SK-N-SH (cell line): ENCODE results near the gene LRCH4. TPM values are rescaled to one million over a fixed set of nuclear protein-coding genes. Genes with fewer than 3 reads are reported as not detected.

Experiments used
- CTCF ChIA-PET: fragments of 300-600, 350-600 bp; formaldehyde crosslinking; extraction: SDS; loops from one replicate; lab custom pipeline; 2021; lab: Yijun Ruan, JAX
- POLR2A ChIA-PET: fragments of 350-600 bp; sonication (Branson Sonifier 250); formaldehyde crosslinking; extraction: SDS; loops from one replicate; lab custom pipeline; 2020; ENCODE audit warnings: antibody characterized with exemption, inconsistent platforms; lab: Yijun Ruan, JAX
- DNase-seq: peaks from one replicate; pipeline ENCODE4 v3.0.0; 2012
- H2AFZ ChIP-seq: fragments of 200-600 bp; sonication (generic); 2 replicates; pipeline ENCODE4 v1.8.1; 2016; ENCODE audit warnings: antibody characterized with exemption, mild to moderate bottlenecking, low read depth
- H3F3A ChIP-seq: fragments of 200-600 bp; sonication (generic); replicated peaks from 2 replicates; pipeline ENCODE3; 2016; ENCODE audit warnings: antibody characterized with exemption, mild to moderate bottlenecking; ENCODE audit not compliant: insufficient read depth
- H3K27ac ChIP-seq, 2 experiments: fragments of 200-500 bp in 1 of 2; fragments of 200-600 bp in 1 of 2; sonication (Bioruptor generic) in 1 of 2; sonication (generic), shearing (Covaris generic) in 1 of 2; 2 replicates each; pipeline versions ENCODE4 v1.5.1 to v1.6.1; 2014 to 2016; ENCODE audit warnings: low read depth in 2 of 2, inconsistent platforms in 1 of 2, low read length in 1 of 2, mild to moderate bottlenecking in 1 of 2, mixed read lengths in 1 of 2
- H3K27me3 ChIP-seq: fragments of 200-600 bp; sonication (generic), shearing (Covaris generic); 2 replicates; pipeline ENCODE4 v1.6.1; 2016; ENCODE audit warnings: mixed run types; ENCODE audit not compliant: insufficient read depth
- H3K36me3 ChIP-seq, 2 experiments: fragments of 200-500 bp in 1 of 2; fragments of 200-600 bp in 1 of 2; sonication (Bioruptor generic) in 1 of 2; sonication (generic) in 1 of 2; replicated peaks in 1 of 2; 2 replicates each; pipeline versions ENCODE3 to v1.5.1; 2014 to 2016; ENCODE audit warnings: low read length in 1 of 2, mild to moderate bottlenecking in 1 of 2; ENCODE audit not compliant: insufficient read depth in 2 of 2, control insufficient read depth in 1 of 2
- H3K4me1 ChIP-seq, 2 experiments: fragments of 200-500 bp in 1 of 2; fragments of 200-600 bp in 1 of 2; sonication (Bioruptor generic) in 1 of 2; sonication (generic), shearing (Covaris generic) in 1 of 2; 2 replicates each; pipeline versions ENCODE4 v1.5.1 to v1.6.1; 2014 to 2016; ENCODE audit warnings: low read depth in 1 of 2, low read length in 1 of 2, mixed run types in 1 of 2; ENCODE audit not compliant: insufficient read depth in 2 of 2, control insufficient read depth in 1 of 2
- H3K4me2 ChIP-seq: fragments of 200-600 bp; sonication (generic), shearing (Covaris generic); 2 replicates; pipeline ENCODE4 v1.6.1; 2017; ENCODE audit warnings: mixed run types
- H3K4me3 ChIP-seq, 2 experiments: fragments of 200-500 bp in 1 of 2; fragments of 200-600 bp in 1 of 2; sonication (Bioruptor generic) in 1 of 2; sonication (generic), shearing (Covaris generic) in 1 of 2; 2 replicates each; pipeline versions ENCODE4 v1.5.1 to v1.8.1; 2014 to 2016; ENCODE audit warnings: low read depth in 2 of 2, inconsistent platforms in 1 of 2, low read length in 1 of 2, mild to moderate bottlenecking in 1 of 2, mixed read lengths in 1 of 2, moderate library complexity in 1 of 2
- H3K79me2 ChIP-seq: fragments of 200-600 bp; sonication (generic); 2 replicates; pipeline ENCODE4 v1.8.1; 2017; ENCODE audit warnings: mild to moderate bottlenecking; ENCODE audit not compliant: insufficient read depth
- H3K9ac ChIP-seq: fragments of 200-600 bp; sonication (generic); 2 replicates; pipeline ENCODE4 v1.6.1; 2017; ENCODE audit warnings: mixed run types
- H3K9me2 ChIP-seq: fragments of 200-600 bp; sonication (generic); 2 replicates; pipeline ENCODE4 v1.6.1; 2017; ENCODE audit warnings: mixed run types
- H3K9me3 ChIP-seq: fragments of 200-600 bp; sonication (generic); 2 replicates; pipeline ENCODE4 v1.6.1; 2017; ENCODE audit warnings: mixed run types, mild to moderate bottlenecking, moderate library complexity
- H4K20me1 ChIP-seq: fragments of 200-600 bp; sonication (generic); 2 replicates; pipeline ENCODE4 v1.6.1; 2017; ENCODE audit warnings: mild to moderate bottlenecking, mixed run types; ENCODE audit not compliant: insufficient read depth
- CHD2 ChIP-seq: fragments of 150-350 bp; IDR thresholded peaks from 2 replicates; pipeline ENCODE4 v1.6.1; 2018; ENCODE audit warnings: low read length; ENCODE audit not compliant: partially characterized antibody
- ELF1 ChIP-seq: IDR thresholded peaks from 2 replicates; pipeline ENCODE4 v1.4.0; 2012
- EP300 ChIP-seq, 2 experiments: IDR thresholded peaks; 2 replicates each; pipeline versions ENCODE4 v1.4.0 to v1.6.1; 2012; ENCODE audit warnings: borderline replicate concordance in 1 of 2, low read depth in 1 of 2, low read length in 1 of 2
- FOXJ3 ChIP-seq: sonication (generic); formaldehyde crosslinking; IDR thresholded peaks from 2 replicates; pipeline ENCODE4 v1.5.1; 2020; ENCODE audit warnings: mild to moderate bottlenecking, missing genetic modification reagents
- FOXM1 ChIP-seq: IDR thresholded peaks from 2 replicates; pipeline ENCODE4 v1.4.0; 2012; ENCODE audit warnings: low read depth, mild to moderate bottlenecking
- GABPA ChIP-seq: IDR thresholded peaks from 2 replicates; pipeline ENCODE4 v1.4.0; 2012; ENCODE audit warnings: low read depth, mild to moderate bottlenecking
- MAX ChIP-seq: IDR thresholded peaks from 2 replicates; pipeline ENCODE4 v1.4.0; 2012; ENCODE audit warnings: low read depth
- NFIC ChIP-seq: IDR thresholded peaks from 2 replicates; pipeline ENCODE4 v1.4.0; 2012; ENCODE audit warnings: borderline replicate concordance
- NRF1 ChIP-seq: IDR thresholded peaks from 2 replicates; pipeline ENCODE4 v1.6.1; 2012; ENCODE audit warnings: low read depth, mild to moderate bottlenecking, low read length
- RAD21 ChIP-seq: IDR thresholded peaks from 2 replicates; pipeline ENCODE4 v1.6.1; 2012; ENCODE audit warnings: mild to moderate bottlenecking, low read length
- RCOR1 ChIP-seq: fragments of 150-350 bp; IDR thresholded peaks from 2 replicates; pipeline ENCODE4 v1.6.1; 2017; ENCODE audit warnings: antibody characterized with exemption, low read length
- RFX5 ChIP-seq: IDR thresholded peaks from 2 replicates; pipeline ENCODE4 v1.6.1; 2012; ENCODE audit warnings: mild to moderate bottlenecking, improper control_type of control experiment, low read length
- TAF1 ChIP-seq: IDR thresholded peaks from 2 replicates; pipeline ENCODE4 v1.6.1; 2012; ENCODE audit warnings: low read depth, mild to moderate bottlenecking, low read length, moderate library complexity, borderline replicate concordance
- TCF12 ChIP-seq: IDR thresholded peaks from 2 replicates; pipeline ENCODE4 v1.4.0; 2012
- TEAD4 ChIP-seq: IDR thresholded peaks from 2 replicates; pipeline ENCODE4 v1.4.0; 2012; ENCODE audit warnings: mild to moderate bottlenecking, borderline replicate concordance; ENCODE audit not compliant: insufficient read depth
- YY1 ChIP-seq: IDR thresholded peaks from 2 replicates; pipeline ENCODE4 v1.4.0; 2012; ENCODE audit warnings: low read depth, mild to moderate bottlenecking
- WGBS: methylation state at CpG from one replicate; pipeline ENCODE4 v1.1.6; 2017; ENCODE audit warnings: low lambda C conversion rate; 5-methylcytosine and 5-hydroxymethylcytosine counted together
- polyA plus RNA-seq, 3 experiments: library from polyadenylated mRNA; depleted of rRNA; stranded (reverse); fragments of >200 nt; gene quantifications; 2 replicates each; pipeline ENCODE4 v1.2.3, GENCODE V29; 2012
- TF ChIP-seq, protein P1 (sequence below): fragments of 150-350 bp; IDR thresholded peaks from 2 replicates; pipeline ENCODE4 v1.6.1; 2017; ENCODE audit warnings: antibody characterized with exemption, low read length, low read depth, borderline replicate concordance
- TF ChIP-seq, protein P2 (sequence below): IDR thresholded peaks from 2 replicates; pipeline ENCODE4 v1.4.0; 2012; ENCODE audit warnings: low read depth, borderline replicate concordance
- TF ChIP-seq, protein P3 (sequence below): IDR thresholded peaks from 2 replicates; pipeline ENCODE4; 2012
- TF ChIP-seq, protein P4 (sequence below): IDR thresholded peaks from 2 replicates; pipeline ENCODE4 v1.4.0; 2012; ENCODE audit warnings: low read depth, borderline replicate concordance

LRCH4 gene
- polyA plus RNA-seq, 1 of the 3 experiments (the other 2 are of a cell fraction): 29.8 TPM

GRCh38 chr7:100630066-100630465, 44.1 kb upstream of the LRCH4 start:
- DNase-seq: no peak
- WGBS: 92% methylated on average over 4 of the region's 4 CpGs

More at GRCh38 chr7:100630066-100630465, 44.1 kb upstream of the LRCH4 start:
- no peak overlapping the region for H2AFZ ChIP-seq
- no peak overlapping the region for H3K4me3 ChIP-seq
- ChIA-PET POLR2A (interaction anchor here (0.6 to 1.3 kb wide), 5 partner anchors 15 to 50 kb away, joined by 3 to 5 read pairs (median 3); no protein-coding TSS in a partner anchor), CTCF (interaction anchor here (0.9 to 9.0 kb wide), 14 partner anchors 9 to 95 kb away, joined by 3 to 101 read pairs (median 7); partner anchors contain the start of genes ACTL6B, EPO, MOSPD3 and POP7)
- no peaks in the 10 kb centered on the region for H3K9me2 ChIP-seq
- no peaks in the 10 kb centered on the region for H3K27me3 ChIP-seq
- no peaks in the 10 kb centered on the region for H3K9me3 ChIP-seq
- H3K9ac ChIP-seq: no peak overlapping the region
- TF ChIP-seq, protein P1, sequence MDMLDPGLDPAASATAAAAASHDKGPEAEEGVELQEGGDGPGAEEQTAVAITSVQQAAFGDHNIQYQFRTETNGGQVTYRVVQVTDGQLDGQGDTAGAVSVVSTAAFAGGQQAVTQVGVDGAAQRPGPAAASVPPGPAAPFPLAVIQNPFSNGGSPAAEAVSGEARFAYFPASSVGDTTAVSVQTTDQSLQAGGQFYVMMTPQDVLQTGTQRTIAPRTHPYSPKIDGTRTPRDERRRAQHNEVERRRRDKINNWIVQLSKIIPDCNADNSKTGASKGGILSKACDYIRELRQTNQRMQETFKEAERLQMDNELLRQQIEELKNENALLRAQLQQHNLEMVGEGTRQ: no peak
- TF ChIP-seq RAD21 (no peak), TEAD4 (no peak), FOXJ3 (no peak), TCF12 (no peak), ELF1 (no peak), EP300 (IDR thresholded peaks at IDR 0.05; ENCODE audit: borderline replicate concordance in 1 of 2, low read depth in 1 of 2, low read length in 1 of 2) (no peak), RFX5 (no peak), NFIC (no peak), TAF1 (no peak), YY1 (no peak), NRF1 (no peak), FOXM1 (no peak), GABPA (no peak), RCOR1 (no peak), MAX (no peak), CHD2 (no peak)
- TF ChIP-seq, protein P2, sequence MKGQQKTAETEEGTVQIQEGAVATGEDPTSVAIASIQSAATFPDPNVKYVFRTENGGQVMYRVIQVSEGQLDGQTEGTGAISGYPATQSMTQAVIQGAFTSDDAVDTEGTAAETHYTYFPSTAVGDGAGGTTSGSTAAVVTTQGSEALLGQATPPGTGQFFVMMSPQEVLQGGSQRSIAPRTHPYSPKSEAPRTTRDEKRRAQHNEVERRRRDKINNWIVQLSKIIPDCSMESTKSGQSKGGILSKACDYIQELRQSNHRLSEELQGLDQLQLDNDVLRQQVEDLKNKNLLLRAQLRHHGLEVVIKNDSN: no peak
- TF ChIP-seq, protein P3, sequence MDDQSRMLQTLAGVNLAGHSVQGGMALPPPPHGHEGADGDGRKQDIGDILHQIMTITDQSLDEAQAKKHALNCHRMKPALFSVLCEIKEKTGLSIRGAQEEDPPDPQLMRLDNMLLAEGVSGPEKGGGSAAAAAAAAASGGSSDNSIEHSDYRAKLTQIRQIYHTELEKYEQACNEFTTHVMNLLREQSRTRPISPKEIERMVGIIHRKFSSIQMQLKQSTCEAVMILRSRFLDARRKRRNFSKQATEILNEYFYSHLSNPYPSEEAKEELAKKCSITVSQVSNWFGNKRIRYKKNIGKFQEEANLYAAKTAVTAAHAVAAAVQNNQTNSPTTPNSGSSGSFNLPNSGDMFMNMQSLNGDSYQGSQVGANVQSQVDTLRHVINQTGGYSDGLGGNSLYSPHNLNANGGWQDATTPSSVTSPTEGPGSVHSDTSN: no peak
- TF ChIP-seq, protein P4, sequence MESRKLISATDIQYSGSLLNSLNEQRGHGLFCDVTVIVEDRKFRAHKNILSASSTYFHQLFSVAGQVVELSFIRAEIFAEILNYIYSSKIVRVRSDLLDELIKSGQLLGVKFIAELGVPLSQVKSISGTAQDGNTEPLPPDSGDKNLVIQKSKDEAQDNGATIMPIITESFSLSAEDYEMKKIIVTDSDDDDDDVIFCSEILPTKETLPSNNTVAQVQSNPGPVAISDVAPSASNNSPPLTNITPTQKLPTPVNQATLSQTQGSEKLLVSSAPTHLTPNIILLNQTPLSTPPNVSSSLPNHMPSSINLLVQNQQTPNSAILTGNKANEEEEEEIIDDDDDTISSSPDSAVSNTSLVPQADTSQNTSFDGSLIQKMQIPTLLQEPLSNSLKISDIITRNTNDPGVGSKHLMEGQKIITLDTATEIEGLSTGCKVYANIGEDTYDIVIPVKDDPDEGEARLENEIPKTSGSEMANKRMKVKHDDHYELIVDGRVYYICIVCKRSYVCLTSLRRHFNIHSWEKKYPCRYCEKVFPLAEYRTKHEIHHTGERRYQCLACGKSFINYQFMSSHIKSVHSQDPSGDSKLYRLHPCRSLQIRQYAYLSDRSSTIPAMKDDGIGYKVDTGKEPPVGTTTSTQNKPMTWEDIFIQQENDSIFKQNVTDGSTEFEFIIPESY: no peak
- H3F3A ChIP-seq: peaks cover 10% of the 10 kb centered on the region
- no peaks in the 10 kb centered on the region for H3K36me3 ChIP-seq
- no peak overlapping the region for H3K4me2 ChIP-seq
- H4K20me1 ChIP-seq: no peaks in the 10 kb centered on the region
- no peaks in the 10 kb centered on the region for H3K79me2 ChIP-seq
- peaks cover 6 to 16% of the 10 kb centered on the region in 2 experiments; a peak in 1 of 4 replicates for H3K4me1 ChIP-seq
- no peak overlapping the region for H3K27ac ChIP-seq
